SH-SY5Y (cell line): ENCODE data around the gene ODAM.

Experiments
- GATA2 ChIP-seq: IDR thresholded peaks from 2 replicates; pipeline ENCODE4 v1.6.1; 2011; ENCODE audit warnings: mild to moderate bottlenecking, low read depth, low read length
- GATA3 ChIP-seq: IDR thresholded peaks from 2 replicates; pipeline ENCODE4 v1.6.1; 2011; ENCODE audit warnings: low read depth, mild to moderate bottlenecking, low read length, moderate library complexity

GRCh38 chr4:70192895-70193294, 2.6 kb upstream of the ODAM start:
- TF ChIP-seq GATA2 (no peak), GATA3 (no peak)
